GM19455 (cell line): Measurements from ENCODE around the gene FNDC5.

Source experiments
- ATAC-seq: cut with Tn5 transposase; IDR thresholded peaks from one replicate; pipeline ENCODE4 v1.9.1; 2021; ENCODE audit not compliant: unreplicated experiment

The FNDC5 gene

GRCh38 chr1:32897082-32898049 is 26.7 kb upstream of the FNDC5 start:
- ATAC-seq = no peak

GRCh38 chr1:32896451-32896850 is 25.7 kb upstream of the FNDC5 start:
- ATAC-seq = no peak

- no peak for ATAC-seq
These were observed 24.9 kb upstream of the FNDC5 start for GRCh38 chr1:32895325-32896215.

- ATAC-seq = no peak
These were observed 24.0 kb upstream of the FNDC5 start for GRCh38 chr1:32894681-32895080.

GRCh38 chr1:32894019-32894600 is 23.4 kb upstream of the FNDC5 start:
- ATAC-seq = no peak

- no peak for ATAC-seq
These were observed 22.7 kb upstream of the FNDC5 start for GRCh38 chr1:32893198-32894018.

- no peak for ATAC-seq
These were observed 21.9 kb upstream of the FNDC5 start for GRCh38 chr1:32892368-32893197.

- no peak for ATAC-seq
These were observed 20.9 kb upstream of the FNDC5 start for GRCh38 chr1:32891630-32892029.

GRCh38 chr1:32891241-32891570 is 20.5 kb upstream of the FNDC5 start:
- ATAC-seq = no peak

GRCh38 chr1:32890516-32891240 is 20.0 kb upstream of the FNDC5 start:
- ATAC-seq = no peak

GRCh38 chr1:32889731-32890278 is 19.1 kb upstream of the FNDC5 start:
- no peak for ATAC-seq

GRCh38 chr1:32888677-32889420 is 18.1 kb upstream of the FNDC5 start:
- no peak for ATAC-seq

- ATAC-seq = no peak
These were observed 17.4 kb upstream of the FNDC5 start for GRCh38 chr1:32888134-32888533.

- ATAC-seq = no peak
These were observed 16.9 kb upstream of the FNDC5 start for GRCh38 chr1:32887623-32888022.

- no peak for ATAC-seq
These were observed 16.2 kb upstream of the FNDC5 start for GRCh38 chr1:32886828-32887414.

- ATAC-seq = no peak
These were observed 15.5 kb upstream of the FNDC5 start, which contains the start of gene HPCA for GRCh38 chr1:32886004-32886827. Gene HPCA (plus strand): TSS chr1:32886491. CDS start chr1:32888899, 2,408 bp downstream.

- ATAC-seq = no peak
These were observed 14.9 kb upstream of the FNDC5 start for GRCh38 chr1:32885676-32886003.
